ENCODE results near the gene MPL.

MPL gene

DNA sequence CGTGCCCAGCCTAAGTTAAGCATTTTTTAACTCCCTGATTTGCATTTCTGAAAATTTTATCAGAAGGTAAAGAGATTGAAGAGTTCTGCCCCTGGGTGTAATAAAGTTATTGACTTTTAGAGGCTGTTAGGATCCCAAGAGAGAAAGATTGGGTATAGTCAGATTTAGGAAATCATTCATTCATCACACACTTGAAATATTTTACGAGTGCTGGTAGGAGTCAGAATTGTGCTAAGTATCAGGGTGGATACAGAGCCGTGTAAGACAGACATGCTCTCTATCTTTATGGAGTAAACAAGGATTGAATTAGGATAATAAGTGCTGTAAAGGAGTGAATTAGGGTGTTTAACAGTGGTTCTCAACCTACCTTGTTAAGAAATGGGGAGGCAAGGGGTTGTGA lies 55.1 kb downstream of the MPL start:
- TF ChIP-seq, protein P1, sequence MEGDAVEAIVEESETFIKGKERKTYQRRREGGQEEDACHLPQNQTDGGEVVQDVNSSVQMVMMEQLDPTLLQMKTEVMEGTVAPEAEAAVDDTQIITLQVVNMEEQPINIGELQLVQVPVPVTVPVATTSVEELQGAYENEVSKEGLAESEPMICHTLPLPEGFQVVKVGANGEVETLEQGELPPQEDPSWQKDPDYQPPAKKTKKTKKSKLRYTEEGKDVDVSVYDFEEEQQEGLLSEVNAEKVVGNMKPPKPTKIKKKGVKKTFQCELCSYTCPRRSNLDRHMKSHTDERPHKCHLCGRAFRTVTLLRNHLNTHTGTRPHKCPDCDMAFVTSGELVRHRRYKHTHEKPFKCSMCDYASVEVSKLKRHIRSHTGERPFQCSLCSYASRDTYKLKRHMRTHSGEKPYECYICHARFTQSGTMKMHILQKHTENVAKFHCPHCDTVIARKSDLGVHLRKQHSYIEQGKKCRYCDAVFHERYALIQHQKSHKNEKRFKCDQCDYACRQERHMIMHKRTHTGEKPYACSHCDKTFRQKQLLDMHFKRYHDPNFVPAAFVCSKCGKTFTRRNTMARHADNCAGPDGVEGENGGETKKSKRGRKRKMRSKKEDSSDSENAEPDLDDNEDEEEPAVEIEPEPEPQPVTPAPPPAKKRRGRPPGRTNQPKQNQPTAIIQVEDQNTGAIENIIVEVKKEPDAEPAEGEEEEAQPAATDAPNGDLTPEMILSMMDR (IDR thresholded peaks at IDR 0.05): no peak

DNA sequence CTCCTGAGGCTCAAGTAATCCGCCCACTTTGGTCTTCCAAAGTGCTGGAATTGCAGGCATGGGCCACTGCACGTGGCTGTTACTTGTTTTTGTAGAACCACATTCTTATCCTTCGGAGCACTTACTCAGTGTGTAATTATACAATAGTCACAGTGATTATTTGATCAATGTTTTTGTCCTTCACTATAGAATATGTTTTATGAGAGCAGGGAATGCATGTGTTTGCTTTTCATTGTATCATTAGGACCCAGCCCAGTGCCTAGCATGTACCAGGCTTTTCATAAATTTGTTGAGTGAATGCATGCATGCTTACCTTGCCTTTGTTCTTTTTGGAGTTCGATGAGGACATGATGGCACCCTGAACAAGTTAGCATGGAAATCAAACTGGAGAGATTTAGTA lies 57.9 kb downstream of the MPL start:
- TF ChIP-seq, protein P1 (IDR thresholded peaks at IDR 0.05): no peak

DNA sequence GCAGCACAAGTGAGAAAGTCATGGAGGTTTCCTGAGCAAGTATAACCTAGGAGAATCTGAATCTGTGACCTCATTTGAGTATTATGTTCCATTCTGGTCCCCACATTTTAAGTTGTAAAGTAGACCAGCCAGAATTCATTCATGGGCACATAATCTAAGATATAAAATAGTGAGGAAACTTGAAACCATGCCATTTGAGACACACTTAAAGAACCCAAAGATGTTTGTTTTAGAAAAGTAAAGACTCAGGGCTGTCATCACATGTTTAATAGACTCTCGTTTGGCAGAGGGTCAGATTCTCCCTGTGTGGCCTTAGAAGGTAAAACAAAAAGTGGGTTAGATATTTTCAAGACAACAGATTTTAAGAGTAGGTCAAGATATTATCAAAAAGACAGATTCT lies 58.4 kb downstream of the MPL start:
- TF ChIP-seq, protein P1 (IDR thresholded peaks at IDR 0.05): no peak

DNA sequence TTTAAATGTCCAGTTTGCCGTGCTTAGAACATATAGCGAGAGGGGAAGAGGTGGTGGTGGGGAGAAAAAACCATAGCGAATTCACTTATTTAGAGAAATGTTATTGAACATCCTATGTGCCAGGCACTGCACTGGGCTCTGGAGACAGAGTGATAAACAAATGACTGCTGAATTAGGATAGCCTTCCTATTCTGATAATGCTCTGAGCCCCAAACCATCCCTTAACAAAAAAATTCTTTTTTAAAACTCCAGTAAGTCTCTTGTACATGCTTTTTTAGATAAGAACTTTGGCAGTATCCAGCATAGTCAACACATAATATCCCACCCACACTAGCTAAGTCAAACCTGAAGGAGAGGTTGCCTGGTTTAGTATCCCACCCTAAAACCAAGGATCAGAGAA lies 60.6 kb downstream of the MPL start:
- TF ChIP-seq, protein P1 (IDR thresholded peaks at IDR 0.05): no peak

DNA sequence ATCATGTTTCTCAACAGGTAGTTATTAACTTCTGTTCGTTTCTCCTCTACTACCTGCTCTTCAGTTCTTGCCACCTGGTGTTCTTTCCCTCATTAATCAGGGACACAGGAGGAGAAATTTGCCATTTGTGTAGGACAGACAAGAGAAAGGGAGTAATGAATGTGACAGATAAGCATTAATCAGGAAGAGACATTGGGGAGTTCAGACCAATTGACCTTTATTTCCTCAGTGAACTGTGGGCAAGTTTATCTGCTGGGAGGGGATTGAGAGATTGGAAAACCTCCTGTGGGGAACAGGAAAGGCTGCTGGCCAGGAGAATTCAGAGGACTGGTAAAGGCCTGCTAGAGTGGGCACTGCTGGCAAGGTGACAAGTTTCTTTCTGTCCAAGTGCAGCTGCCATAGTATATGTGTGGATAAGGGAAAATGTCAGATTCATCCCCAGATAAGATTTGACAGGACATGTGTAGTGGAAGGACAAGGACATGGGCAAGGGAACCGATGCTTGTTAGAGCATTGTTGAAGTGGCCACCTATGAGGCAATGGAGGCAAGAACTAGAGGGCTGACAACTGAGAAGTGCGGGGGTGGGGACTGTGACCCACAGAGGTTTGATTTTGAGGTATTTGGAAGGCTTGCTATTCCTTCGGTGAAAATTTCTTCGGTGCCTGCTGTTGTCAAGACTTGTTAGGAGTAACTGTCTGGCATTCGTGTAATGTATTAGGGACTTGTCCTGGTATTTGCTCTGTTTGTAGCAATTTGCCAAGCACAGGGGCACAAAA lies 64.7 kb downstream of the MPL start:
- TF ChIP-seq, protein P1 (IDR thresholded peaks at IDR 0.05): no peak

Data from LNCAP (cell line).